Measurements from ENCODE around the gene POLDIP2. TPM values are rescaled to one million over a fixed set of nuclear protein-coding genes. Genes with fewer than 3 reads are reported as not detected.
A peak's percentile ranks its signal among the peaks of the same experiment; 100 is the strongest.

POLDIP2 gene
- total RNA-seq, 4 donors from 2014 or later = 66.8 to 102 (median 90.9) TPM

- peak overlapping the region; percentile 97 to 99 (median 98) for H3K27ac ChIP-seq
- H3K9me3 ChIP-seq = no peaks in the 10 kb centered on the region
- H3K4me1 ChIP-seq = peaks cover 27 to 58% (median 42%) of the 10 kb centered on the region in 3 donors
- peaks cover 0 to 29% (median 7%) of the 10 kb centered on the region in 3 donors for H3K36me3 ChIP-seq
- 10 to 15% methylated on average over 12 to 16 of the region's 18 CpGs for WGBS, 2 donors
- DNase-seq = no peak
- intact Hi-C loops (cut with DNase I) = no loop called here
- no peaks in the 10 kb centered on the region for H3K27me3 ChIP-seq
- H3K4me3 ChIP-seq = peak overlapping the region; percentile 77 to 96 (median 90)
- TF ChIP-seq POLR2A (IDR thresholded peaks at IDR 0.05) = no peak
- no peak for TF ChIP-seq CTCF (IDR thresholded peaks at IDR 0.05)
Measured at GRCh38 chr17:28334666-28335200, 22.6 kb downstream of the POLDIP2 start.

GRCh38 chr17:28334171-28334570, 23.2 kb downstream of the POLDIP2 start:
- WGBS, 2 donors = 45 to 70% methylated on average over 6 of the region's 6 CpGs
- Histone ChIP-seq H3K36me3 (peaks cover 4 to 32% (median 7%) of the 10 kb centered on the region in 3 donors), H3K27ac (peak overlapping the region in 2 of 4 donors; percentile 99), H3K4me1 (peaks cover 27 to 52% (median 38%) of the 10 kb centered on the region in 3 donors), H3K9me3 (no peaks in the 10 kb centered on the region), H3K27me3 (no peaks in the 10 kb centered on the region), H3K4me3 (peak overlapping the region in 3 of 4 donors; percentile 77 to 96 (median 91))
- DNase-seq = no peak
- intact Hi-C loops (cut with DNase I) = no loop called here
- TF ChIP-seq POLR2A (IDR thresholded peaks at IDR 0.05) = no peak
- no peak for TF ChIP-seq CTCF (IDR thresholded peaks at IDR 0.05)

- 60 to 63% methylated on average over 1 of the region's 1 CpG for WGBS, 2 donors
- no peaks in the 10 kb centered on the region for H3K27me3 ChIP-seq
- H3K36me3 ChIP-seq = peaks cover 5 to 41% (median 7%) of the 10 kb centered on the region in 3 donors
- intact Hi-C loops (cut with DNase I) = no loop called here
- TF ChIP-seq POLR2A (IDR thresholded peaks at IDR 0.05) (no peak), CTCF (IDR thresholded peaks at IDR 0.05) (no peak)
- no peak for DNase-seq
- no peak overlapping the region for H3K27ac ChIP-seq
- no peak overlapping the region for H3K4me3 ChIP-seq
- H3K9me3 ChIP-seq = no peaks in the 10 kb centered on the region
- peaks cover 27 to 42% (median 29%) of the 10 kb centered on the region in 3 donors for H3K4me1 ChIP-seq
Measured at GRCh38 chr17:28333083-28333746, 24.1 kb downstream of the POLDIP2 start.

- DNase-seq = no peak
- H3K9me3 ChIP-seq = no peaks in the 10 kb centered on the region
- peaks cover 5 to 51% (median 12%) of the 10 kb centered on the region in 3 donors for H3K36me3 ChIP-seq
- WGBS, 2 donors = 86 to 89% methylated on average over 4 to 6 of the region's 6 CpGs
- H3K27ac ChIP-seq = no peak overlapping the region
- TF ChIP-seq CTCF (IDR thresholded peaks at IDR 0.05) = no peak
- TF ChIP-seq POLR2A (IDR thresholded peaks at IDR 0.05) = no peak
- H3K4me1 ChIP-seq = peaks cover 17 to 33% (median 18%) of the 10 kb centered on the region in 3 donors
- no peak overlapping the region for H3K4me3 ChIP-seq
- no peaks in the 10 kb centered on the region for H3K27me3 ChIP-seq
- intact Hi-C loops (cut with DNase I) = no loop called here
Measured at GRCh38 chr17:28331891-28332420, 25.4 kb downstream of the POLDIP2 start.

- Histone ChIP-seq H3K9me3 (no peaks in the 10 kb centered on the region), H3K4me1 (peaks cover 7 to 36% (median 12%) of the 10 kb centered on the region in 3 donors), H3K27ac (no peak overlapping the region), H3K27me3 (no peaks in the 10 kb centered on the region), H3K36me3 (peaks cover 5 to 61% (median 12%) of the 10 kb centered on the region in 3 donors), H3K4me3 (no peak overlapping the region)
- intact Hi-C loops (cut with DNase I) = no loop called here
- WGBS, 2 donors = 88 to 93% methylated on average over 2 to 4 of the region's 5 CpGs
- no peak for DNase-seq
- TF ChIP-seq CTCF (IDR thresholded peaks at IDR 0.05) = no peak
- TF ChIP-seq POLR2A (IDR thresholded peaks at IDR 0.05) = no peak
Measured at GRCh38 chr17:28330671-28331070, 26.7 kb downstream of the POLDIP2 start.
